GM12873 (cell line): ENCODE results near the gene ITPRIPL2.

Experiments used
- TF ChIP-seq, protein P1 (sequence below): IDR thresholded peaks from 2 replicates; pipeline ENCODE4 v1.5.1; 2012; ENCODE audit warnings: low read depth, mild to moderate bottlenecking, moderate library complexity, low read length, control low read depth; ENCODE audit not compliant: insufficient read depth; ENCODE audit errors: missing control alignments

ITPRIPL2 gene

DNA sequence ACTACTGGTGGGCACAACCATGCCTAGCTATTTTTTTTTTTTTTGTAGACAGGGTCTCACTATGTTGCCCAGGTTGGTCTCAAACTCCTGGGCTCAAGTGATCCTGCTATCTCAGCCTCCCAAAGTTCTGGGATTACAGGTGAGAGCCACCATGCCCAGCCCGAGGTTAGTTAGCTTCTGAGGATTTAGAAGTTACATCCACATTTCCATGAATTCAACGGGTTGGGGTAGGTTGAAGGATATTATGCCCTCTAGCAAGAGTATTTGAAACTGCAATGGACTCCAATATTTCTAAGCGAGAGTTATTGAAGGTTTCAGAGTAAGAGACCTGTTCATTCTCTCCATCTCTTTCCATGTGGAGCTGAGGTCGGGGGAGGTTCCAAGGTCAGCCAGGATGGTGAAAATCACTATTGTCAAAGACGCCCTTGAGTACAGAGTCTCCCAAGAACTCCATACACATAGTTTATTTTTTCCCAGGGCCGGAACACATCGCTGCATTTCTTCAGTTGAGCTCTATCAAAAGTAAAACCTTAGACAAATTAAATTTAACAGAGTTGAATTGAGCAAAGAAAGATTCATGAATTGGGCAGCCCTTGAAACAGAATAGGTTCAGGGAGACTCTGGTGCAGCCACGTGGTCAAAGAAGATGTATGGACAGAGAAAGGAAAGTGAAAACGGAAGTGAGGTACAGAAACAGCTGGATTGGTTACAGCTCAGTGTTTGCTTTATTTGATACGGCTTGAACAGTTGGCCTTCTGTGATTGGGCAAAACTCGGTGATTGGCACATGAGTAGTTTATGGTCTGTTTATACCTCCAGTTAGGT lies 19.0 kb upstream of the ITPRIPL2 start:
- TF ChIP-seq, protein P1, sequence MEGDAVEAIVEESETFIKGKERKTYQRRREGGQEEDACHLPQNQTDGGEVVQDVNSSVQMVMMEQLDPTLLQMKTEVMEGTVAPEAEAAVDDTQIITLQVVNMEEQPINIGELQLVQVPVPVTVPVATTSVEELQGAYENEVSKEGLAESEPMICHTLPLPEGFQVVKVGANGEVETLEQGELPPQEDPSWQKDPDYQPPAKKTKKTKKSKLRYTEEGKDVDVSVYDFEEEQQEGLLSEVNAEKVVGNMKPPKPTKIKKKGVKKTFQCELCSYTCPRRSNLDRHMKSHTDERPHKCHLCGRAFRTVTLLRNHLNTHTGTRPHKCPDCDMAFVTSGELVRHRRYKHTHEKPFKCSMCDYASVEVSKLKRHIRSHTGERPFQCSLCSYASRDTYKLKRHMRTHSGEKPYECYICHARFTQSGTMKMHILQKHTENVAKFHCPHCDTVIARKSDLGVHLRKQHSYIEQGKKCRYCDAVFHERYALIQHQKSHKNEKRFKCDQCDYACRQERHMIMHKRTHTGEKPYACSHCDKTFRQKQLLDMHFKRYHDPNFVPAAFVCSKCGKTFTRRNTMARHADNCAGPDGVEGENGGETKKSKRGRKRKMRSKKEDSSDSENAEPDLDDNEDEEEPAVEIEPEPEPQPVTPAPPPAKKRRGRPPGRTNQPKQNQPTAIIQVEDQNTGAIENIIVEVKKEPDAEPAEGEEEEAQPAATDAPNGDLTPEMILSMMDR: no peak

DNA sequence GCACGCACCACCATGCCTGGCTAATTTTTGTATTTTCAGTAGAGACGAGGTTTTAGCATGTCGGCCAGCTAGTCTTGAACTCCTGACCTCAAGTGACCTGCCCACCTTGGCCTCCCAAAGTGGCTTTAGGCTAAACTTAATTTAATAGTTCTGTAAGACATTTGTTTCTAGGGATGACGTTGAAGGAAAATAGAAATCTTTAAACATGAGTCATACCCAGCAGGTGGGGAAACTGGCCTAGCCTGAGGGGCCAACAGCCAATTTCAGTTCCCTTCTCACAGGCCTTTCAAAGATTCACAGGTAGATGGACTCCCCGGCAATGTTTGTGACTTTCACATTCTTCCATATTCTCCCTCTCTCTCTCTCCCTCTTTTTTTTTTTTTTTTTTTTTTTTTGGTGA lies 18.1 kb upstream of the ITPRIPL2 start:
- TF ChIP-seq, protein P1: no peak

DNA sequence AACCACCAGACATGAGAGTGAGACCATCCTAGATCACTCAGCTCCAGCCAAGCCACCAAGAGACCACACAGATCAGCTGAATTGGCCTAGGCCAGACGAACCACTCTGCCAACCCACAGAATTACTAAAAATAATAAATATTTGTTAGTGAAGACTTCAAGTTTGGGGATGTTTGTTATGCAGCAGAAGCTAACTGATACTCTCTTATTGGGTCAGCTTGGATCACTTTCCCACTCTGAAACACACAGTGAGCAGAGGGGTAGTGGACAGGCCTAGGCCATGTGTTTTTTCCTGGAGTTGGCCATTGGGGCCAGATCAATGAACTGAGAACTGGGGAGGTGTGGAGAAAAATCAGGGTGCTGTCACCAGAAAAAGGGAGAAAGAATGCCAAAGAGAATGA lies 15.6 kb upstream of the ITPRIPL2 start:
- TF ChIP-seq, protein P1: no peak

DNA sequence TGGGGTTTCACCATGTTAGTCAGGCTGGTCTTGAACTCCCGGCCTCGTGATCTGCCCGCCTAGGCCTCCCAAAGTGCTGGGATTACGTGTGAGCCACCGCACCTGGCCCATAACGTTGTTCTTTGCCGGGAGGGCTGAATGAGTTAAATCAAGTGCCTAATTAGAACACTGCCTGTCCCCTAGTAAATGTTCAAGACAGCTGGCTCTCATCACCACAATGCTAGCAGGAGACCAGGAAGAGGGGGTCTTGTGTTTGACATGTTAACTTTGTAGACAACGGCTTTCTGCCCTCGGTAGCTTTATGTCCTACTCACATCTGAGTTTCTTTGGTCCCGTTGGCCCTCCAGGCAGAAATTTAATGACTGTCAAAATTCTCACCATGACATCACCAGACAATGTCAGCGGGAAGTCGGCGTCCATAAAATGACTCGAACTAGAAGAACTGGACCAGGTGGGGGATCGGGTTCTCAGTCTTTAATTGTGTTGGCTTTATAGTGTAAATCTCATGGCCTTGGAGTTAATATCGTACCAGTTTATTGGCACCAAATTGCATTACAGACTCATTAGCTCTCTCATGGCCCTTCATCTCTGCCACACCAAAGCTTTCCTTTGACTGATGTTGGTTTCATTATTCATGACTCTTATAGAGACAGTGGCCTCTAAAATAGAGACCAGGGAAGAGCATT lies 11.4 kb upstream of the ITPRIPL2 start:
- TF ChIP-seq, protein P1: no peak

DNA sequence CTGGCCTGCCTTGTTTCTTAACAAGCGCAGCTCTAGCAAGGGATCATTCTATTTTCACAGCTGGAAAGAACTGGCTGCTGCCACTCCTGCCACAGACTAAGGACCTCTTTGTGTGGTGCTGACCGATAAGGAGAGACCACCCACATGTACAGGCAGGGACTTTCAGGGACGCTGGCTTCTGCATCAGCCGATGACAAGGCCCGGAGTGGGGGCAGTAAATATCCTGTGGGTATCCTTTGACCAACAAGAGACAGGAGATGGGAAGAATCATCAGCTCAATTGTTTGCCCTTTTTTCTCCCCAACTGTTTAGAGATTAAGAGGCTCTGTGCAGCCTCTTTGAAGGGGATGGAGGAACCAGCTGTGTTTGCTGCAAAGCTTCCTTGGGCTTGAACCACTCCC lies 9.2 kb upstream of the ITPRIPL2 start:
- TF ChIP-seq, protein P1: no peak

DNA sequence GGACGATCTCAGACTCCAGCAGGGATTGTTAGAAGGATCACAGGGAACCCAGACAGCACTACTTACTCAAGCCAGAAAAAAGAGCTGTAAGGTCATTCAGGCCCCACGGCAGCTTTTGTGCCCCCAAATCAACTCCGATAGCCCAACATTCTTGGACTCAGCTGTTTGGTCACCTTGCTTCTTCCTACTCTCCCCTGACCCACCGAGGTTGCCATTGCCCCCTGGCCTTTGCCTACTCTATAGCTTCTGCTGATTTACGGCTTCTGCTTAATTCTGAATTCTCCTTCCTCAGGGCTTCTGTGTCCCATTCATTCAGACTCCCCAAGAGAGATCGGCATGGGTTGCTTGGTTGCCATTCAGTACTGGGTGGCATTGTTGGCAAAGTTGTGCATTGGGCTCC lies 8.6 kb upstream of the ITPRIPL2 start:
- TF ChIP-seq, protein P1: no peak

DNA sequence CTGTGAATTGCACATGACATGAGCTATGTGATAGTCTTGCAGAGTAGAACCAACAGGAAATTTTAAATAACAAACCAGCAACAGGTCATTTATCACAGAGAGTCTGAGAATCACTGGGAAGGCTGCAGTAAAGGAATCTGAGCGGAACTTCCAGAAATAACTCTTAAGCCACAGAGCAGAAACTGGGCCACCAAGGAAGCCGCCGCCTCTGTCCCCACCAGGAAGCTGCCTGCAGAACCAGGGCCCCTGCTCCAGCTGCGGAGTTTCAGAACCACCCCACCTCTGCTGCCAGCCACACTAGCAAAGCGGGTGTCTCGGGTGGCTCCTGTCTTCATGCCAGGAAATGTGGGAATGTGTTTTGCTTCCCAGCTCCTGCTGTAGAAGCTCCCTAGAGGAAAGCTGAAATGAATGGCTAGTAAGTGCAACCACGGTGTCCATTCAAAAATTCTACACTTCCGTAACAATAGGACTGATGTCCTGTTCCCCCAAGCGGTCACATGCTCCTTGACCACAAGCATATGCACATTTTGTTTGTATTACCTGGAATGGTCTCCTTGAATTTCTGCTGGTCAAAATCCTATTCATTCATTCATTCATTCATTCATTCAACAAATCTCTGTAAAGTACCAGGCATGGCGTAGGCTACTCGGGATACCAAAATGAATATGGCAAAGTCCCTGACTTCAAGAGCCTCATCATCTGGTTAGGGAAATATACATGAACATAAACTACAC lies 7.7 kb upstream of the ITPRIPL2 start:
- TF ChIP-seq, protein P1: no peak
